Measurements from ENCODE around the gene GSG1L.
"Not testable (repeated sequence)": the region's sequence is repeated elsewhere in the genome, so short reads cannot be mapped to it uniquely, and the experiment has no call there.

GSG1L gene

DNA sequence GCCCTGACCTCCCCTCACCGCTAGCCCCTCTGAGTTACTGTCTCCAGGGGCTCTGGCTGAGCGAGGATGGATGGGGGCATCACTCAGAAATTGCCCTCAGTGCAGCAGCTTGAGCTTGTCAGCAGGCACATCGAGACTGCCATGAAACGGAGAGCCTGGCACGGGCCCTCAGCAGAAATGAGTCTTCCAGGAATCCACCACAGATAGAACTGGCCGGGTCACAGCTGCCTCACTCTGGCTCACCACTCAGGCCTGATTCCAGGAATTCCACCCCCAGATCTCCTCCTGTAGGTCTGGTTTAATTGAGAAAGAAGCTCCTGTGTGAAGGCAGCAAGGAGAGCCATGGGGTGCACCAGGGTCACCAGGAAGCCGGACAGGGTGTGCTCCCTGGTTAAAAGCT, 85.5 kb downstream of the GSG1L start:
- no peak for DNase-seq

DNA sequence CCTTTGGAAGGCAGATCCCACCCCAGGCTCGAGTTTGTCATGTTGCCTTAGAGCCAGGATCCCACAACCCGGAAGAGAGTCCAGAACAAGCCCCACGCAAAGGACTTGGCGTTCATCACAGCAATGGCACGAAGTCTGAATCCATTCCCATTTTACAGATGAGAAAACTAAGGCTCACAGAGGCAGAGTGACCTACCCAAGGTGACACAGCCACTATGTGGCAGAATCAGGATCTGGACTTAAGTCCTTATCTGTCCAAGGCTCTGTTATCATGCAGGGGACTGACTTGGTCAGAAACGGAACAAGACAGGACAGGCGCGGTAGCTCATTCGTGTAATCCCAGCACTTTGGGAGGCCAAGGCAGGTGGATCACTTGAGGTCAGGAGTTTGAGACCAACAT, 86.5 kb downstream of the GSG1L start:
- DNase-seq = no peak

DNA sequence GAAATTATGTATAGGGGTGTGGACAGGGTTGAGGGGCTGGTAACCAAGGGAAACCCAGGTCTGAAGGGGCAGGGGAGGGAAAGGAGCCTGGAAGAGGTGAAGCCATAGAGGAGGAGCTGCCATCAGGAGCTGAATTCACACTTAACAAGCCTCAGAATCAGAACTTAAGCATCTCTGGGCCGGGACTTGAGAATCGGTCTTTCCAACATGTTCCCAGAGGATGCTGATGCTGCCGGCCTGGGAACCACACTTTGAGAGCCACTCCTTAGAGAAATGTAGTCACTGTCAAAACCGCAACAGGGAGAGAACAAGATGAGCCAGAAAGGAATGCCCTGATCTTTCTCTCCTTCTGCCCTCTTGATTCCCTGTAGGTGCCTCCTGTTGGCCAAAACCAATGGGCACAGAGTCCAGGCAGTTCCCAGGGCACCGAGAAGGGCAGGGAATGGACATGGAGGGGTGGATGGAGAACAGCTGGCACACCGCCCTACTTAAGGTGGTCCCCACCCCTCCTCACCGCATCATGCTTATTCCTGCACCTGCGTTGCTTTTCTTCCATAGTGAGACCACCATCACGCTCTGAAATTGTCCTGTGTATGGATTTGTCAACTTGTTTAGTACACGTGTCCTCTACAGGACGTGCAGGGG, 88.5 kb downstream of the GSG1L start:
- no peak for DNase-seq

DNA sequence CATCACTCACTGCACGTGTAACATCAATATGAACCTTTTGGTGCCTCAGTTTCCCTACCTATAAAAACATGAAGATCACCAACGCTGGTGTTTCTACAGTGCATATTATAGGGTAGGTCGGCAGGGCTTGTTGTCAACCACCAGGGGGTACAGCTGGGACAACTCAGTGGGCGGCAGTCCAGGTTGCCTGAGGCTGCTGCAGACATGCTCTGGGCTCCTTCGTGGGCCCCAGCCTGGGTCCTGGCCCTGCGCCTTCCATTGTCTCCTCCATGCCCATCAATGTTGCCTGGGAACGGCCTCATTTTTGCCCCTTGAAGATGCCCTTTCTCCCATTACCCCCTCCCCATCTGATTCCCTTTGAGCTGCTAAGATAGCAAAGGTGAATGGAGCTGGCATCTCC, 89.8 kb downstream of the GSG1L start:
- DNase-seq = no peak

DNA sequence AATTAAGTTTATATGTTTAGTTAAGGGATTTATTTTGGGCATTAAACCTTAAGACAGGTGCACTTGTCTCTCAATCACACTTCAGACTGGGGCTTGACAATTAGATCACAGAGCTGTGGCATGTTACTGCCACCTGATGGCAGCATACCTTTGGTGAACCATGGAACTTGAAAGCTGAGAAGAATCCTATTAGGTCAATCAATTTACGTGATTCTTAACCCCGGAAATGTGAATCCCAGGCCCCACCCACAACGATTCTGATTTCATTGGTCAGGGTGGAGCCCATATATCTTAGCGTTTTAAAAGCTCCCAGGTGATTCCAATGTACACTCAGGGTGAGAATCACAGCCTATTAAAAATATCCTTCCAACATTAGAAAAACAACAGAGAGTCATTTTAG, 91.0 kb downstream of the GSG1L start:
- DNase-seq = peak; percentile 19

DNA sequence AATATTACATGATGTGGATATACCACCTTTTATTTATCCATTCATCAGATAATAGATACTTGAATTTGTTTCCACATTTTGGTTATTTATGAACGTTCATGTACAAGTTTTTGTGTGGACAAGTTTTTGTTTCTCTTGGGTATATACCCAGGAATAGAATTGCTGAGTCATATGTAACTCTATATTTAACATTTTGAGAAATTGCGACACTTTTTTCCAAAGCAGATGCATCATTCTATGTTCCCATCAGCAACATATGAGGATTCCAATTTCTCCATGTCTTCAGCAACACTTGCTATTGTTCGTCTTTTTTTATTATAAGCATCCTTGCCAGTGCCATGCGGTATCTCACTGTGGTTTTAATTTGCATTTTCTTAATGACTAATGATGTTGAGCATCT, 93.9 kb downstream of the GSG1L start:
- DNase-seq = no peak

DNA sequence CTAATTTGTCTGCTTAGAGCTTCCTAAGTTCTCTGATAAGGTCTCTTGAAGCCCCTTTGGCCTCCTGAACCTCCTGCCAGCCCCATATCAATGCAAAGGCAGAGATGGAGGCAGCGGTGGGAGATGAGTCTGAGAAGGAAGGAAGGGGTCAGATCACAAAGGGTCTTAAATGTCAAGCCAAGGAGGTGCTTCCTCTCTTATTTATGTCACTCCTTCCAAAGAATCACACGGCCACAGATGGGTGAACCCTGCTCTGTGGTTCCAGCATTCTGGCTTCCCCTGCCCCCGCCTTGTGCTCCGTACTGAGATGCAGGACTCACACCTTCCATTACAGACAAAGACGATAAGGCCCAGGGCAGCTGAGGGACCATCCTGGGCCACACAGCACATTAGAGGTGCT, 96.3 kb downstream of the GSG1L start:
- no peak for DNase-seq

DNA sequence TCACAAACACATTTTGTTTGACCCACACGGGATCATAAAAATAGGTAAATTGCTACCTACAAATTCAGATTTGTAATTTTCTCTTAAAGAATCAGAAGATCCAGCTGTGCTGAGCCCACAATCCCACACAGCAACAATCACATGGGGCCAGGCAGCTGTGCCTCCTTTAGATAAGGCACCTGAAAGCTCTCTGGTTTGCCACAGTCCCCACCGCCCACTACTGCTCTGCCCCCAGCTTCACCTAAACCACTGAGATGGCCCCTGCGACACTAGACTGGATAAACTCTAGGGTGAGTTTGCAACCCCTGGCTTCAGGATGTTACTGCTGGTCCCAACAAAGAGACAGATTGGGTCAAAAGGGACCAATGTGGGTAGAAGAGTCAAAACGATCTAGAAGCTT, 96.8 kb downstream of the GSG1L start:
- no peak for DNase-seq

DNA sequence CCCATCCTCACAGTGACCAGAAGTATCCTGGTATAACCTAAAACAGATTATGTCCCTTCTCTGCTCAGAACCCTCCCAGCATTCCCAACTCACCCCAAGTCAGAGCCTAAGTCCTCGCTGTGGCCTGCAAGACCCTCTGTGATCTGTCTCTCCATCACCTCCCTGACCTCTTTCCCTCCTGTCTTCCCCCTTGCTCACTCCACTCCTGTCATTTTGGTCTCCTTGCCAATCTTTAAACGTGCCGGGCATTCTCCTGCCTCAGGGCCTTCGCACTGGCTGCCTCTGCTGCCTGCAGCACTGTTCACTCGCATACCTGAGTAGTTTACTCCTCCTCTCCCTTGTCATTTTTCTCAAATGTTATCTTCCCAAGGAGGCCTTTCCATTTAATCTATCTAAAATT, 97.7 kb downstream of the GSG1L start:
- no peak for DNase-seq

DNA sequence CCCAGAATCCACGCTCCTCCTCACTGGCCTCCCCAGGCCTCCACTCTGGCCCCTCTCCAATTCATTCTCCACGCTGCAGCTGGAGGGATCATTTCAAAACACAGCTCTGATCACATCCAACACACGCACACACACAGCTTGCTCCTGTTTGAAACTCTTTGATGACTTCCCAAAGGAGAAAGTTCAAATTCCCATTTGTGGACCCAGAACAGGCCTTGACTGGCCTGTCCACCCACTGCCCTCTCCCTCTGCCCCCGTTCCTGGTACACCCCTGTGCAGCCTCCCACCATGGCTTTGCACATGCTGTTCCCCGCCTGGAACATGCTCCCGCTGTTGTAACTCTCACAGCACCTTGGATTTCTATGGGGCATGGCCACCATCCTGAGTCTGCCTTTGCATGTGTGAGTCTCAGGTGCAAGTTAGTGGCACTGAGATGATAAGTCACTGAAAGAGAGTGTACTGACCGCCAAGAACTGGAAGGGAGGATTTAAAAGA, 100.0 kb downstream of the GSG1L start:
- DNase-seq = no peak

DNA sequence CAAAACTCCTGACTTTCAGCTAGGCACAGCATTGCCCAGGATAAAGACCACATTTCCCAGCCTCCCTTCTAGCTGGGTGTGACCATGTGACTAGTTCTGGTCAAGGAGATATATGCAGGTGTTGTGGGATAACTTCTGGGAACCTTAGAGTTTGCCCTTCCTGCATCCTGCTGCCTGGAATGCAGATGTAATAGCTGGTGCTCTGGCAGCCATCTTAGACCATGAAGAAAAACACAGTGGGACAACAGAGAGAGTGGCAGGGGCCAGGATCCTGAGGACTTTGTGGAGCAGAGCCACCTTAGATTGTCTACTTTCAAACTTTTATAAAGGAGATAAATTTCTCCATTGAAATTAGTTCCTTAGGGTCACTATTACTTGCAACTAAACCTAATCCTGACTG, 101.3 kb downstream of the GSG1L start:
- DNase-seq = no peak

DNA sequence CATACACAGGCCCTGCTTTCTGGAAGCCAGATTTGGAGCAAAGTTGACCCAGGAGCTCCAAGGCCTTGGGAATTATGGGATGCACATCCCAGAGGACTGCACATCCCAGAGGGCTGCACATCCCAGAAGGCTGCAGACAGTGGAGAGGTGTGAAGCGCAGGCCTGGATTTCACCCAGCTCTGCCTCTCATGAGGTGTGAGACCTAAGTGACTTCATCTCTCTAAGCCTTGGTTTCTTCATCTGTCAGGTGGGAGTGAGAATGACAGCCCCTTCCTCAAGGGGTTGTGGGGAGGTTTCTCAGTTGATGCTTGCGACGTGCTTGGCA, 102.3 kb downstream of the GSG1L start:
- no peak for DNase-seq

DNA sequence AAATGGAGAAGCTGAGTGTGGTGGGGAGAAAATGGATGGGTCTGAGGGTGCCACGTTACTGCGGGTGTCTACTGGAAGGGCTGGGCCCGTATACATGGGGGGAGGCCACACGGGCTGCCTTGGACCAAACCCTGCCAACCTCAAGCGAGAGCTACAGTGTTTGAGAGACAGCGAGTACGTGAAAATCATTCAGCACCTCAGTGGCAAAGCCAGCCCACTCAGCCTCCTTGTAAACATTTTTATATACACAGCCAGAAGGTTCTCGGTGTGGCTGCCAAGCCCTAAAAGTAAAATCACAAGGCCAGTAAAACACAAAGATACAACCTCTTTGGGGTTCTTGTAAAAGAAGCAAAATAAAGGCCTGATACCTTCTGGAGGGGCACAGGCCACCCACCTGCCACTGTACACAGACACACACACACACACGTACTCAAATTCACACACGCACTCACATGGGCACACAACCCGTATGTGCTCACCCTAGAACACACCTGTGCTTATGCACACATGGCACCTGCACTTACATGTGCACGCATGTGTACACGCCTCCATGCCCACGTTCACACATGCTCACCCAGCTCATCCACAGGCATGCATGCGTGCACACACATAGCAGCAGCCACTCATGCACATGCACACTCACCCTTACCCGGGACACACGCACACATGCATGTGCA, 102.8 kb downstream of the GSG1L start:
- no peak for DNase-seq

DNA sequence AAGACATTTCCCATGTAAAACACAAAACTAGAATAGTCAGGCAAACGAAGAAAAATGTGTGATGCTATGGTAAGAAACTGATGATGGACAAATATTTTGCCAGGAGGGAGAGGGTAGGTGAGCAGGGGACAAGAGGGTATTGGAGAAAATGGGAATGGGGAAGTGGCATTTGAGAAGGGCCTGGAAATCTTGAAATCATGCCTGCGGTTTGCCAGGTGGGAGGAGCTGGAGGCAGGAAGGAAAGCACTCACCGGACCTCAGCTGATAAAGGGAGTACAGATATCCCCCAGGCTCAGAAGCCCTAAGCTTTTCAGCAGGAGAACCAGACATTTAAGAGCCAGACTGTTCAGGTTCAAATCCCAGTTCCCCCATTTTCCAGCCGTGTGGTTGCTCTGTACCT, 103.6 kb downstream of the GSG1L start:
- no peak for DNase-seq

DNA sequence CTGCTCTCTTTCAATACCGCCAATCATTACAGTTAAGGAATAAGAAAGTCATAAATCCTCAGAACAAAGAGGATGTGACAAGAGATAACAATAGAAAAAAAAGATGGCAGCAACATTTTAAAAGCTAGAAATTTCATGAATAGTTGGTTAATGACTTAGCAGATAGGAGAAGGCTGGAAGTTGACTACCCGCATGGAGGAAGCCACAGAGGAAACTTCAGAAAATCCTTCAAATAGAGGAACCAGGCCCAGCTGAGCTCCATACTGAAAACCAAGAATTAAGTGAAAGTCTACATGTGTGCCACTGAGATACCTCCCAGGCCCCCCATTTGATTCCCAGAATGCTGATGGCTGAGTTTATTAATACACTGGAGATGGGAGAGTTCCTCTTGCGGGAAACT, 109.3 kb downstream of the GSG1L start:
- no peak for DNase-seq

DNA sequence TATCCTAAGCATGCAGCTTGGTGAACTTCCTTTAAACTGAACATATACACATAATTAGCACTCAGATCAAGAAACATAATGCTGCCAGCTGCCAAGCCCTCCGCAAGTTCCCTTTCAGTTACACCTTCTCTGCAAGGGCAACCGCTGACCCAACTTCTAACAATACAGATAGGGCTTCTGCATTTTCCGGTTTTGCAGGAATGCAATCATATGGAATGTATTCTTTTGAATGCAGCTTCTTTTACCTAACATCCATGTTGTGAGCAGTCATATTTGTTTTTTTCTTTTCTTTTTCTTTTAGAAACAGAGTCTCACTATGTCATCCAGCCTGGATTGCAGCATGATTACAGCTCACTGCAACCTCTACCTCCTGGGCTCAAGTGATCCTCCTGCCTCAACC, 110.7 kb downstream of the GSG1L start:
- no peak for DNase-seq

DNA sequence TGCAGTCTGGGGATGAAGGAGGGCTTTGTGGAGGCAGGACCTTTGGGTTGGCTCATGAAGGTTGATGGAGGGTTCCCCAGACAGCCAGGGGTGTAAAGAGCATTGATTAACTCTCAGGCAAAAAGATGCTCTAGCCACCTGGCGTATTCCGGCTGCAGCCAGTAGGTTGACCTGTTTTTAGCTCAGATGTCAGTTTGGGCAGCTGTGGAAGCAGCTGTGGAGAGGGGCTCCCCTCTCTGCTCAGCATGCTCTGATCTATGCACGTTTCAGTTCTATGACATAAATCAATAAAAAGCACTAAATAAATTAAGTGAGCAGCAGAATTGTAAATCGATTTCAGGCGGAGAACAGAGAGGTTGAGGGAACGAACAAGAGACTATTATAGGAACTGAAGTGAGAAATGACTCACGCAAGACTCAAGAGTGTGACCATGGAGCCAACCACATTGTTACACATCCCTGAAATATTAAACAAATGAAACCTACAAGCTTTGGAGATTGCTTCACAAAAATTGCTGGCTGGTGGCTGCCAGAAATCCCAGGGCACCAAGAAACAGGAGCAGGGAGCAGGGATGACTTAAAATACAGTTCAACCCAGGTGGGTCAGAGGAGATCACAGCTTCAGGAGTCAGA, 111.9 kb downstream of the GSG1L start:
- DNase-seq = no peak

DNA sequence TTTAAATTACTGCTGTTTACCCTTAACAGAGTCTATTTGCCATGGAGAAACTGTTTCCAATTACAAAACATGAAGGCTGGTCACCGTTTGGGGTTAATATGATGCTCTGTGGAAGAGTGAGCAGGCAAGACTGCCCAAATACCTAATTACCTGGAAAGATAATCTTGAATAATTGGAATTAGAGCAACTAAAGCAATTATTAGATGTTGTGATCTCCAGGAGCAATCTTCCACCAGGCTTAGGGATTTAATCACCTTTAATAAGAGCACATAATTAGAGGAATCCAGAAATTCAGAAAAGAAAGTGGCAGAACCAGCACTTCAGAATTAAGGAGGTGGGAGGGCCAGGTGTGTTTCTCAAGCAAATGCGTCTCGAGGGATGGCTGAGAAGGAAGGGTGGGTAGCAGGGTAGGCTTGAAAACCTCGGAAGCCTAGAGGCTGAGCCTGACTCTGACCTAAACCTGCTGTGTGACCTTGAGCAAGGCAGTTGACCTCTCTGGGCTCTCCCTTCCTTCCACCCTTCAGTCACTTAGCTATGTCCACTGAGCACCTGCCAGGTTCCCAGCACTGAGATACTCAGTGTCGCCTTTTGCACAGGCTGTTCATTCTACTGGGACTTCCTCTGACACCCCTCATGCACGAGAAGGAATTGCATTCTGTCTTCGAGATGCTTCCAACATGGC, 113.2 kb downstream of the GSG1L start:
- DNase-seq = no peak

DNA sequence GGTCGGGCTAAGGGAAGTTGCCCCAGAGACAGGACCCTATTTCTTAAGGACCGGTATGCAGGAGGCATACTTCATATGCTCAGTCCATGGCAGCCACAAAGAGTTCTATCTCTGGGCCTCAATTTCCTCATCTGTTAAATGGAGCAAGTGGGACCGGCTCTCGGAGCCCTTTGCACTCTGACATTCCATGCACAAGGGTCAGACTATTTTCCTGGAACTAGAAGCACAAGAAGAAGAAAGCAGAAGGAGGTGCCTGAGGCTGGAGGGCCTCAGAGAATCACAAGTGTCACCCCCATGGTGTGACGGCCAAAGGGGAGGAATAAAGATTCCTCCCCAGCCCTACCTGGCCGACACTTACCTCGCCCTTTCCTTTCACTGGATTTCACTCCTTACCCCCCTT, 115.8 kb downstream of the GSG1L start:
- DNase-seq = no peak

DNA sequence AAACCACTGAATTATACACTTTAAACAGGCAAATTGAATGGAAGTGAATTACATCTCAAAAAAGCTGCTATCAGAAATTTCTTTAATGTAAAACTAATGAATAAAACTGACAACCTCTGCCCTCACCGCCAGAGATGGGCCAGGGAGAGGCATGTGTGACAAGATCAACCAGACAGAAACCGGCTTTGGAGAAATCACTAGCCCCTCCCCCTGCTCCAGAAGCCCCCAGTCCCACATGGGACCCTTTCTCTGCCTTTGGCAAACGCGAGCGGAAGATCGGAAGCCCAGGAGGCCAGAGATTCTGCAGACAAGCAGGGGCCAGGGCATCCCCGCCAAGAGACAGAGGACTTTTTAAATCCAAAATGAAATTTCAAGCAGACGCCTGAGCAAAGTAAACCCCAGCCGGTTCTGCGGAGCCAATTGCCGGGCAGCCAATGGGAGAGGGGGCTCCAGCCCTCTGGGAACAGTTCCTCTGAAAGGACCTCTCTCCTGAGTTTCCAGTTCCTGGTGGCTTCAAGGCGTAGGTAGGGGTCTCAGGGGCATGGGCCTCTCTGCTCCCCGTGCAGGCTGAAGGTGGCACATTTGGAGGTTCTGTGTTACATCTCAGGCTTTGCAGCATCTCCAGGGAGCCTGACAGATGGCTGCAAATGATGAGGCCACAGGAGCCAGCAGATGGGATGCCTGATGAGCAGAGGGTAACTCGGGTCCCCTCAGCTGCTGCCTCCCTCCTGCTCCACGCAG, 118.1 kb downstream of the GSG1L start:
- DNase-seq = no peak

DNA sequence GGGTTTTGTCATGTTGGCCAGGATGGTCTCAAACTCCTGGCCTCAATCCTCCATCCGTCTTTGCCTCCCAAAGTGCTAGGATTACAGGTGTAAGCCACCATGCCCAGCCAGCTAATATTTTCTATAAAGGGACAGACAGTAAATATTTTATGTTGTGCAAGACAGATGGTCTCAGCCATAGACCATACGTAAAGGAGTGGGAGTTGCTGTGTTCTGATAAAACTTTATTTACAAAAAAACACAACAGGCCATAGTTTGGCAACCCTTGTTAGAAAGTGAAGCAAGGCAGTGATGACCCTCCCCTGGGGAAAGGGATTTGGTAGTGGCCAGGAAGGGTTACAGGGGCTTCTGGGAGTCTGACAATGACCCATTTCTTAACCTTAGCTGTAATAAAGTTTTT, 119.7 kb downstream of the GSG1L start:
- DNase-seq = no peak

DNA sequence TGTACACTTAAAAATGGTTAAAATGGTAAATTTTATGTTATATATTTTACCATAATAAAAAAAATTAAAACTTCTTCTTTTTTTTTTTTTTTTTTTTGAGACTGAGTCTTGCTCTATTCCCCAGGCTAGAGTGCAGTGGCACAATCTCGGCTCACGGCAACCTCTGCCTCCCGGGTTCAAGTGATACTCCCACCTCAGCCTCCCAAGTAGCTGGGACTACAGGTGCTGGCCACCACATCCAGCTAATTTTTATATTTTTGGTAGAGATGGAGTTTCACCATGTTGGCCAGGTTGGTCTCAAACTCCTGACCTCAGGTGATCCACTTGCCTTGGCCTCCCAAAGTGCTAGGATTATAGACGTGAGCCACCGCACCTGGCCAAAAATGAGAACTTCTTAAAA, 121.4 kb downstream of the GSG1L start:
- DNase-seq = not testable (repeated sequence)

DNA sequence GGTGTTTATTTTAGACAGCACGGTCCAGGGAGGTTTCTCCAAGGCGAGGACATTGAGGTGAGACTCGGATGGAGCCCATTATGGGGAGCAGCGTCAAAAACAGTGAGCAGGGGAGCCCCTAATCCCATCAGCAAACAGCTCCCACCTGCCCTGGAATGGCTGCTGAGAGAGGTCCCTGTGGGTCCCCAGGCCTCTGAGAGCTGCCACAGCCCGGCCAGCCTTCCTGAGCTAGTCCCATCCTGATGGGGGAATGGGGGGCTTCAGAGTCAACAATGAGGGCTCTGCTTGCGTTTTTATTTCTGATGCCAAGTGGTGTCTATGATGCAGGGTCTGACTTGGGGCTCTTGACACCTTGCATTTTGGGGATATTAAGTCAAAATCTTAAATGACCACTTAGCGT, 128.4 kb downstream of the GSG1L start:
- no peak for DNase-seq

Data from stimulated activated CD4-positive, alpha-beta T cell treated with anti-CD3 and anti-CD28 coated beads, Interleukin-12 subunit alpha, Interleukin-12 subunit beta, amount 100 ng/mL, for 4 hours (primary cell).